PC-3 (cell line): ENCODE measurements around the gene SEPTIN8. TPM values are rescaled to one million over a fixed set of nuclear protein-coding genes. Genes with fewer than 3 reads are reported as not detected.

Experiments used
- ATAC-seq: fragments of 200-7000 bp; cut with Tn5 transposase; 2 replicates; pipeline ENCODE4 v1.9.1; 2020; ENCODE audit warnings: mild to moderate bottlenecking, moderate library complexity
- BruUV-seq: library from RNA; stranded (reverse); fragments of 400-500 nt; replicated peaks from 2 replicates; lab custom pipeline; 2021; lab: Mats Ljungman, UMichigan
- CTCF ChIA-PET: fragments of 300-600 bp; sonication (Branson Sonifier 250); formaldehyde crosslinking; loops from one replicate; lab custom pipeline; 2022; ENCODE audit warnings: antibody characterized with exemption; lab: Charles Lee
- POLR2A ChIA-PET: fragments of 300-600 bp; sonication (Branson Sonifier 250); formaldehyde crosslinking; loops from one replicate; lab custom pipeline; 2022; ENCODE audit warnings: antibody characterized with exemption; ENCODE audit not compliant: unreplicated experiment; lab: Charles Lee
- DNase-seq: peaks from one replicate; pipeline ENCODE4 v3.0.0-alpha.2; 2015
- H2AFZ ChIP-seq: fragments of 300-600 bp; sonication (generic); 2 replicates; pipeline ENCODE4 v1.6.0; 2016; ENCODE audit warnings: antibody characterized with exemption, low read length
- H3F3A ChIP-seq: fragments of 300-600 bp; sonication (generic); one replicate; pipeline ENCODE4 v1.6.0; 2017; ENCODE audit warnings: antibody characterized with exemption, low read length, control low read depth, mild to moderate bottlenecking; ENCODE audit not compliant: unreplicated experiment
- H3K27ac ChIP-seq: fragments of 300-600 bp; sonication (generic); 2 replicates; pipeline ENCODE4 v1.5.1; 2016; ENCODE audit warnings: mild to moderate bottlenecking, low read length
- H3K27me3 ChIP-seq: fragments of 300-600 bp; sonication (generic); 2 replicates; pipeline ENCODE4 v1.6.1; 2016; ENCODE audit warnings: low read length, mixed read lengths
- H3K36me3 ChIP-seq: fragments of 300-600 bp; sonication (generic); 2 replicates; pipeline ENCODE4 v1.6.1; 2016; ENCODE audit warnings: low read depth, mixed run types, low read length, mixed read lengths
- H3K4me1 ChIP-seq: fragments of 300-600 bp; sonication (generic); 2 replicates; pipeline ENCODE4 v1.5.1; 2016; ENCODE audit warnings: low read length; ENCODE audit not compliant: insufficient read depth
- H3K4me2 ChIP-seq: fragments of 300-600 bp; sonication (generic); 2 replicates; pipeline ENCODE4 v1.6.0; 2016; ENCODE audit warnings: low read length
- H3K4me3 ChIP-seq: fragments of 300-600 bp; sonication (generic); 2 replicates; pipeline ENCODE4 v1.5.1; 2016; ENCODE audit warnings: mild to moderate bottlenecking, low read length, mixed read lengths
- H3K79me2 ChIP-seq: fragments of 300-600 bp; sonication (generic); 2 replicates; pipeline ENCODE4 v1.6.1; 2017; ENCODE audit warnings: low read length, mixed read lengths
- H3K9ac ChIP-seq: fragments of 300-600 bp; sonication (generic); 2 replicates; pipeline ENCODE4 v1.6.0; 2016; ENCODE audit warnings: mild to moderate bottlenecking, low read length
- H3K9me2 ChIP-seq: fragments of 300-600 bp; sonication (generic); replicated peaks from 2 replicates; pipeline ENCODE4 v1.6.1; 2016; ENCODE audit warnings: mixed run types, low read length, mixed read lengths
- H3K9me3 ChIP-seq: fragments of 300-600 bp; sonication (generic); 2 replicates; pipeline ENCODE4 v1.6.1; 2016; ENCODE audit warnings: low read length, mixed read lengths
- H4K20me1 ChIP-seq: fragments of 300-600 bp; sonication (generic); 2 replicates; pipeline ENCODE4 v1.6.1; 2016; ENCODE audit warnings: low read length, mixed read lengths
- CTCF ChIP-seq: fragments of 300-600 bp; sonication (generic); conservative IDR thresholded peaks from 2 replicates; pipeline ENCODE4 v1.5.1; 2017; ENCODE audit warnings: antibody characterized with exemption, low read depth, mild to moderate bottlenecking, low read length
- EZH2 ChIP-seq: fragments of 300-600 bp; sonication (generic); IDR thresholded peaks from one replicate; pipeline ENCODE4 v1.6.1; 2017; ENCODE audit warnings: antibody characterized with exemption, mild to moderate bottlenecking, low read length; ENCODE audit not compliant: unreplicated experiment
- EZH2phosphoT487 ChIP-seq: fragments of 300-600 bp; sonication (generic); IDR thresholded peaks from 2 replicates; pipeline ENCODE4 v1.6.1; 2018; ENCODE audit warnings: mild to moderate bottlenecking, antibody characterized with exemption, low read length, borderline replicate concordance
- intact Hi-C: fragments of 100-400 bp; cut with micrococcal nuclease; formaldehyde crosslinking; loops from 2 replicates; pipeline ENCODE4 v1.9.0; 2023
- total RNA-seq: library from RNA; depleted of rRNA; stranded (reverse); fragments of >200 nt; gene quantifications from 2 replicates; pipeline ENCODE4 v1.2.3, GENCODE V29; 2014

SEPTIN8 gene
- total RNA-seq, 1 experiment from 2014 or later, result 21.9 TPM

GRCh38 chr5:132802044-132802684 lies 25.1 kb upstream of the SEPTIN8 start:
- ATAC-seq, result no peak
- Histone ChIP-seq H4K20me1 (no peaks in the 10 kb centered on the region), H3K79me2 (no peaks in the 10 kb centered on the region), H2AFZ (no peak overlapping the region), H3K27me3 (no peaks in the 10 kb centered on the region), H3K9me2 (no peaks in the 10 kb centered on the region), H3K36me3 (no peaks in the 10 kb centered on the region), H3K9ac (no peak overlapping the region), H3F3A (no peaks in the 10 kb centered on the region), H3K9me3 (no peaks in the 10 kb centered on the region), H3K4me2 (no peak overlapping the region), H3K4me3 (no peak overlapping the region), H3K4me1 (no peaks in the 10 kb centered on the region), H3K27ac (no peak overlapping the region)
- no peak for TF ChIP-seq EZH2
- TF ChIP-seq CTCF, result no peak
- TF ChIP-seq EZH2phosphoT487, result no peak
- DNase-seq, result no peak
- POLR2A ChIA-PET, result no interaction called here
- no TSS peak for BruUV-seq
- CTCF ChIA-PET, result no interaction called here
- intact Hi-C loops, result no loop called here

- DNase-seq (no peak), ATAC-seq (no peak)
- Histone ChIP-seq H3K4me3 (no peak overlapping the region), H3F3A (no peaks in the 10 kb centered on the region), H3K4me2 (no peak overlapping the region), H3K27ac (no peak overlapping the region), H3K36me3 (no peaks in the 10 kb centered on the region), H3K4me1 (no peaks in the 10 kb centered on the region), H3K79me2 (no peaks in the 10 kb centered on the region), H3K9me2 (no peaks in the 10 kb centered on the region), H4K20me1 (no peaks in the 10 kb centered on the region), H2AFZ (no peak overlapping the region), H3K27me3 (no peaks in the 10 kb centered on the region), H3K9me3 (no peaks in the 10 kb centered on the region), H3K9ac (no peak overlapping the region)
- CTCF ChIA-PET, result no interaction called here
- no TSS peak for BruUV-seq
- POLR2A ChIA-PET, result no interaction called here
- intact Hi-C loops, result no loop called here
- no peak for TF ChIP-seq CTCF
- TF ChIP-seq EZH2phosphoT487, result no peak
- TF ChIP-seq EZH2, result no peak
Measured at GRCh38 chr5:132800545-132800944, 23.5 kb upstream of the SEPTIN8 start.

GRCh38 chr5:132799392-132799791 lies 22.4 kb upstream of the SEPTIN8 start:
- Histone ChIP-seq H3K27ac (no peak overlapping the region), H2AFZ (no peak overlapping the region), H3K9me3 (no peaks in the 10 kb centered on the region), H3K4me3 (no peak overlapping the region), H3K36me3 (no peaks in the 10 kb centered on the region), H3K9ac (no peak overlapping the region), H3K4me1 (no peaks in the 10 kb centered on the region), H3F3A (no peaks in the 10 kb centered on the region), H3K4me2 (no peak overlapping the region), H3K9me2 (no peaks in the 10 kb centered on the region), H3K27me3 (no peaks in the 10 kb centered on the region), H3K79me2 (no peaks in the 10 kb centered on the region), H4K20me1 (no peaks in the 10 kb centered on the region)
- no TSS peak for BruUV-seq
- intact Hi-C loops, result no loop called here
- ChIA-PET POLR2A (no interaction called here), CTCF (no interaction called here)
- DNase-seq (no peak), ATAC-seq (no peak)
- TF ChIP-seq EZH2 (no peak), EZH2phosphoT487 (no peak), CTCF (no peak)
